SHP77 (cell line): ENCODE measurements around the gene ITPA.

ENCODE experiments used
- DNase-seq, 2 experiments: peaks; one replicate each; lab custom pipeline; 2025; lab: John Stamatoyannopoulos, UW

Gene ITPA

GRCh38 chr20:3229158-3229557 is 19.9 kb downstream of the ITPA start:
- DNase-seq, result no peak

GRCh38 chr20:3229798-3230197 is 20.5 kb downstream of the ITPA start:
- DNase-seq, result no peak

GRCh38 chr20:3231116-3231515 is 21.8 kb downstream of the ITPA start:
- no peak for DNase-seq

GRCh38 chr20:3231889-3232588 is 22.7 kb downstream of the ITPA start:
- DNase-seq, result no peak

DNA sequence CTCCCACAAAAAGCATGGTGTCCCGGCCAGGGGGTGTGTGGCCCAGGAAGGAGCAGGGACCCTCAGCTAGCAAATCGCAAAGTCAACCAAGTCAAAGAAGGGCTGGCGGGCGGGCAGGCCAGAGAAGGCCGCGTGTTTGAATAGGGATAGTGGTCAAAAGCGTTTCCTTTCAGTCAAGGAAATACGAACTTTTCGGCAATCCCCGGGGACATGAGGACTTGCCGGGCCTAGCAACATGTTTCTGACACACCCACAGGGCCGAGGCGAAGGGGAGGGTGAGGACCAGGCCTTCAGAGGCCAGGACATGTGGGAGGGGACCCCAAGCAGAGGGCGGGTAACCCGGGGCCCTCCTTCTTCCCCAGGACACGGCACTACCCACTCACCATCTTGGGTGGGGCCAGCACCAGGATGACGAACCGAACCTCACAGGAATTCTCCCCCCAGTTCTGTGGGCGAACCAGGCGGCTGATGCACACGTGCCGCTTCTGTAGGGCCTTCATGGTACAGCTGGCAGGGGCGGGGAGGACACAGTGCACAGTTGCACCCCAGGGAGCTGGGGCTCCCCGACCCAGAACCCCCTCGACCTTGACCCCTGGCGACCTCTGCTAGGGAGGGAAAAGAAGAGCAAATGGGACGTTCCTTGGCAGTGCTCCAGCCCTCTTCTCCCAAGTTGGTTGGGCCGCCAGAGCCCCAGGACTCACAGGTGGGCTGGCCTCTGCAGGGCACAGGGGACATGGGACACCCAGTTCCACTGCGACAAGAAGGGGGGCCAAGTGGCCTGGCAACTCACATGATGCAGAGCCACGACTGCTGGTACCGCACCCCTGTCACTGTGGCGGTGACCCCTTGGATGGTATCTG is 24.1 kb downstream of the ITPA start:
- no peak for DNase-seq

DNA sequence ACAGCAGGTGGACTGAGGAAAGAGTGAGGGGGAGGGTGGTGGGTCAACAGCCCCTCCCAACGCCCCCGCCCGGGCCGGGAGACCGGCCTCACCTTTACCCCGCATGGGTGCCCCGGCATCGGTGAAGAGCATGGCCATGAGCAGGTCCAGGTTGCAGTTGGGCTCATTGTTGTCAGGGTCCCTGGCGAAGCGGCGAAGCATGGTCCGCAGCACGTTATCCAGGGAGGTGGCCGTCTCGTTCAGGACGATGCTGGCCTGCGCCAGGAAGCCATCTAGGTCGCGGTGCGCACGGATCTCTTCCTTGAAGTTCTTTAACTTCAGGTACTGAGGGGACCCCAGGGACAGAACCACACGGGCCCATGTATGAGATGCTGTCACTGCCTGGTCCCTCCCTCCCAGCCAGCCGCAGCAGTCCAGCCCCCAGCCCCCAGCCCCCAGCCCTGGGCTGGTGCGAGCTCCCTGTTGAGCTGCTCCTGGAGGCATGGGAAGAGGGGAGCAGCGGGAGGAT is 24.7 kb downstream of the ITPA start:
- no peak for DNase-seq

DNA sequence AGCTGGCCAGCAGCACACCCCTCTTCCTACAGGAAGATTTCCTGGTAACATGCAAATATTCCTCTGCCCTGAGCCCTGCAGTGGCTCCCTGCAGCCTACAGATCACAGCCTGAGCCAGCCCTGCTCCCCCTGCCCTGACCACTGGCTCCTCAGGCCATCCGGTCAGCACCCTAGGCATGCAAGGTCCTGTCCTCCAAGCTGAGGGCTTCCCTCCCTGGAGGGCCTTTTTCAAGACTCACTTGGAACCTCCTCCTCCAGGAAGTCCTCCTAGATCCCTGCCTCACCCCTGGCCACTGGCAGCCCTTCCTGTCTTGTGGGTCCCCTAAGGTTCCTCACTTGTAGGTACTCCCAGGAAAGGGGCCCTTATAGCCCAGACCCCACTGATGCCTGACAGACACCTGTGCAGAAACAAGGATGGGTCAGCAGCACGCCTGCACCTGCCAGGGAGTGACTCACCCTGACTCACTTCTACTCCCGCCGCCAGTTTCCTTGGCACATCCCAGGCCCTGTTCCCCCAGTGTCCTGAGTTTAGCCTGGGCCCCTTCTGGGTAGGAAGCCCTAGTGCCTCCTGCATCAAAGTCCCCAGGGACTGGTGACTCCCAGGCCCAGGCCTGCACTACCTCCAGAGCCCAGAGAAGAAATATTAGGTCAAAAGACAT is 26.5 kb downstream of the ITPA start:
- peak in 1 of 2 experiments; percentile 28 for DNase-seq

DNA sequence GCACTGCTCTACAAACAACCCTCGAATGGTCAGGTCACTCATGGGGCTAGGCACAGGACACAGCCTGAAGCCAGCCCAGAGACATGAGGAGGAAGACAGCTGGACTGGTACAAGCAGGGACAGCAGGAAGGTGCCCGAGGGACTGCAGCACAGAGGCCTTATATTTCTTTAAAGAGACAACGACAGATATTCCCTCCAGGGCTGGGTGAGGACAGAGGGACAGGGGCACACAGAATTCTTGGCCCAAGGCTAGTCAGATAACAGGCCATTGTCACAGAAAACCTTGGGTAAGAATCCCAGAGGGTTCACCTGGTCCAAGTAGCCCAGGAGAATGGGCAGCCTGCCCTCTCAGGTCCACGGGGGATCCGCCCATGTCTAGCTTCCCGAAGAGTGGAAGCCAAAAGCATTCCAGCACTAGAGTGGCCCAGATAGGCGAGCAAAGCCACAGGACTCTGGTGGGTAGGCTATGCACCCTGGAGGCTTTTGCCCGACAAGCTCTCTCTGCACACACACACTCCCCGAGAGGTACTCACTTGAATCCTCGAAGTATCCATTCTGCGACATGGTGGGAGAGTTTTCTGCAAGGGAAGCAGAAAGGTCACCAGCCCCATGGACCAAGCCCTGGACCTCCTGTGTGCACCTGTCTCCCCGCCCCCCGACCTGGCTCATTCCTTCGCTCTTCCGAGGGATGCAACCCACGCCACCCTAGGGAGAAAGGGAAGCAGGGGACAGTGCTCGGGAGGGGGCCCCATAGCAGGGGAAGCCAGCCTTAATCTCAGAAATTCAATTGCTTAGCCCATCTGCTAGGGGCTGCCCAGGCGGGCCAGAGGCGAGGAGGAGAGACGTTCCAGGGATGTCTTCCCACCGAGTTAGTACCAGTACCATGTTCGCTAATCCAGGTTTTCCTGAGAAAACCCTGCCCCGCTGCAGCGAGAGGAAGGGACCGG is 28.0 kb downstream of the ITPA start:
- no peak for DNase-seq

DNA sequence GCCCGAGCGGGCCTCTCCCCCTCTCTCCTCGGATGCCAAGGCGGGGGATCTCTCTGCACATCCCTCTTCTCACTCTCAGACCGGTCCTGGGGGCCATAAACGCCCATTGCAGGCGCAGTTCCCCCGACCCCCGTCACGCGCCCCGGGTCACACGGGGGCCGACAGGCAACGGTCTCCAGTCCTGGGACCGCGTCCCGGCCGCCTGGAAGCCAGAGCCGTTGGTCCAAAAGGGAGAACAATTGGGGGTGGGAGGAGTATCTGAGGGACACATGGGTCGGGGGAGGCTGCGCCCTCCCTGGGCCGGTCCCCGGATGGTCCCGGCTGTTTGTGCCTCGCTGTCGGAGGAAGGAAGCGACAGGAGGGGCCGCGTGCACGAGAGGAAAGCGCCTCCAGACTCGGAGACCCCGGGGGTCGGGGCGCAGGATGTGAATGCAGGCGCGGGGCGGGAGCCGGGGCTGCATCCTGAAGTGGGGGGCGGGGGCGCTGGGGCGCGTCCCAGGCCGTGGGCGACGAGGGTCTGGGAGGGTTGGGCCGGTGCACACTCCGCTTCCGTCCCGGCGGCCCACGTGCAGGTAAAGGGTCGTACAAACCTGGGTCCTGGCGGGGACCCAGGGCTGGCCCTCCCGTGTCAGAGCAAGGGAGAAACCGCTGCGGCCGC is 28.8 kb downstream of the ITPA start:
- no peak for DNase-seq

DNA sequence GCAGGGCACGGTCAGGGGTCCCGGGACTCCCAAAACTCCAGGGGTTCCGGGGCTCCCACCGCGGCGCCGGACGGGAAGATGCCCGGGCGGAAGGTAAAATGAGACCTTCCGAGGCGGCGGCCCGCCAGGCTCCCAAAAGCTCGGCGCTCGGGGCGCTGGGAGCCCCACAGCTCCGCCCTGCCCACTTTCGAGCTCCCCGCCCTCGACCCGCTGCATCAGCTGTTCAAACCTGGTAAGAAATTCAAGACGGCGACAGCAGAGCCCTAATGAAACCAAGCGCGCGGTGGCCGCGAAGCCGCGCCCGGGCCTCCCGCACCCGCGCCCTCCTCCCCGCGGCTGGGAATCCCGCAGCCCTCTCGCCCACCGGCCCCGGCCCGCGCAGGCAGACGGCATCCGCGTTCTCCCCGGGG is 29.3 kb downstream of the ITPA start:
- peak in 1 of 2 experiments; percentile 28 for DNase-seq

- DNase-seq, result peak; percentile 54 to 77
These were observed 29.9 kb downstream of the ITPA start, which contains the start of gene SLC4A11 for GRCh38 chr20:3239026-3239866. SLC4A11 (minus strand) TSS chr20:3239190; CDS start chr20:3239137, 53 bp downstream.

GRCh38 chr20:3239867-3240775 is 30.8 kb downstream of the ITPA start:
- DNase-seq, result no peak

DNA sequence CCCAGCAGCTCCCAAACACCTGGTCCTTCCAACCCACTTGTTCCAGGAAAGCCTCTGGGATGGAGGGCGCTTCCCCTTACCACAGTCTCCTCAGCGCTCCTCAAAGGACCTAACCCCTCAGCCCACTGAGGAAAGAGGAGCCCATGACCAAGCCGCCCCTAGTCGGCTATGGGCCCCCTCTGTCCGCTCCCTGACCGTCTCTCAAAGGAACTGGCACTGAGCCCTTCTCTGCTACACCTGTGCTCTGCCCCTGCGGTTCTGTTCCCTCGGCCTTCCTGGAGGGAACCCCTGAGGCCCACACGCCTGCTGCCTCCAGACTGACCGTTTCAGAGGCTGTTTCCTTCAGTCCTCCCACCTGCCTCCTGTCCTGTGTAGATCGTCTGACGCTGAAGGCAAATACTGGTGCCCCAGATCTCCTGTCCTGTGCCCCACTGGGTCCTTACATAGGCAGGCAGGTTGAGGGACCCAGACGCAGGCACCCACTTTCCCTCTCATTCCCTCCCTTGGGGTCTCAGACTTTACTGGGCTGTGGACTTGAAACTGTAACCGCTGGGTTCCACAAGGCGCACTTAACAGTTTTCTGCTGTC is 31.6 kb downstream of the ITPA start:
- DNase-seq, result no peak

- no peak for DNase-seq
These were observed 32.9 kb downstream of the ITPA start for GRCh38 chr20:3242172-3242692.

DNA sequence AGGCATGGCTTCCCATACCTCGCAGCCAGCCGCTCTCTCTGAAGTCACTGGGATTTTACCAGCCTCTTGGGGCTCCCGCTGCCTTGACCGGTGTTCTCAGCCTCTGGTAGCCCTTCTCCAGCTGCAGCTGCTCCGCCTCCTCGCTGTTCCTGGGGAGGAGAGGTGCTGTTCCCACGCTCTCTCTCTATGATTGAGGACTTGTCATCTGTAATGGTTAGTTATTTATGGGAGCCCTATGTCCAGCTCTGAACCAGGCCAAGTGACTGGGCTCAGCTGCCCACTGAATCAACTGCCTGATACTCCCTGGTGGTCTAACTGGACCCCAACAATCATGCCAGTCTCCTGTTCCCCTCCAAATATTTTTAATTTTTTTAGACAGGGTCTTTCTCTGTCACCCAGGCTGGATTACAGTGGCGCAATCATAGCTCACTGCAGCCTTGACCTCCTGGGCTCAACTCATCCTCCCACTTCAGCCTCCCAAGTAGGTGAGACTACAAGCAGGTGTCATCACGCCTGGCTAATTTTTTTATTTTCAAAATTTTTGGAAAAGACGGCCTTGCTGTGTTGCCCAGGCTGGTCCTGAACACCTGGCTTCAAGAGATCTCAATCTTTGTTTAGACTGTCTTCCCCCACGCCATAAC is 34.5 kb downstream of the ITPA start:
- peak in 1 of 2 experiments; percentile 33 for DNase-seq

- no peak for DNase-seq
These were observed 35.3 kb downstream of the ITPA start for GRCh38 chr20:3244613-3245012.

- DNase-seq, result no peak
These were observed 35.9 kb downstream of the ITPA start for GRCh38 chr20:3245156-3245555.

DNA sequence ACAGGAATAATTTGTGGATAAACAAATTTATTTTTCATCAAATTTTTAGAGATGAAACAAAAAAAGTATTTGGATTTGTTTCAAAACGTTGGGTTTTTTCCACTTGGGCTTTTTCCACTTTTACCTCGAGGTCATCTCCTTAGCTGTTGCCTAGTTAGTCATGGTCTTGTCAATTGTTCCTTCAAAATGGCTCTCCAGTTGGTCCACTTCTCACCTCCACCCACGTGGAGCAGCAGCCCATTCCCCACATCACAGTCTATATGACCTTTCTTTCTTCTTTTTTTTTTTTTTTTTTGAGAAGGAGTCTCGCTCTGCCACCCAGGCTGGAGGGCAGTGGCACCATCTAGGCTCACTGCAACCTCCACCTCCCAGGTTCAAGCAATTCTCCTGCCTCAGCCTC is 36.4 kb downstream of the ITPA start:
- no peak for DNase-seq
